Tibial nerve (tissue), 4 donors: ENCODE results near the gene SUGP2. TPM values are rescaled to one million over a fixed set of nuclear protein-coding genes. Genes with fewer than 3 reads are reported as not detected.

Experiments
- DNase-seq, 2 donors: peaks; one replicate each; pipeline ENCODE4 v3.0.0-alpha.2; 2019; ENCODE audit warnings: low spot score in 2 of 2
- H3K27ac ChIP-seq, 4 donors: fragments of 200-600 bp; sonication (generic) in 3 of 4; one replicate each; pipeline ENCODE4 v1.5.1; 2017 to 2019; ENCODE audit warnings: mild to moderate bottlenecking in 1 of 4
- H3K27me3 ChIP-seq, 2 donors: fragments of 200-600 bp; sonication (generic) in 1 of 2; one replicate each; pipeline versions ENCODE4 v1.5.1 to v1.6.0; 2017 to 2019
- H3K36me3 ChIP-seq, 3 donors: fragments of 200-600 bp; sonication (generic); one replicate each; pipeline ENCODE4 v1.5.1; 2018 to 2019
- H3K4me1 ChIP-seq, 4 donors: fragments of 200-600 bp; sonication (generic) in 3 of 4; one replicate each; pipeline ENCODE4 v1.5.1; 2017 to 2019
- H3K4me3 ChIP-seq, 4 donors: fragments of 200-600 bp; sonication (generic) in 3 of 4; one replicate each; pipeline ENCODE4 v1.5.1; 2017 to 2019; ENCODE audit warnings: mild to moderate bottlenecking in 1 of 4, moderate library complexity in 1 of 4
- H3K9me3 ChIP-seq, 4 donors: fragments of 200-600 bp; sonication (generic) in 3 of 4; one replicate each; pipeline ENCODE4 v1.5.1; 2017 to 2019
- EP300 ChIP-seq, 2 donors: sonication (generic); formaldehyde crosslinking; IDR thresholded peaks; one replicate each; pipeline ENCODE4 v1.6.1; 2017; ENCODE audit warnings: antibody characterized with exemption in 2 of 2, mild to moderate bottlenecking in 1 of 2
- POLR2A ChIP-seq, 2 donors: fragments of 450-650 bp; IDR thresholded peaks; one replicate each; pipeline ENCODE4 v1.6.1; 2017; ENCODE audit warnings: antibody characterized with exemption in 2 of 2, mild to moderate bottlenecking in 2 of 2, moderate library complexity in 2 of 2
- WGBS, 2 donors: methylation state at CpG; one replicate each; pipeline ENCODE4 v1.1.5; 2018; 5-methylcytosine and 5-hydroxymethylcytosine counted together
- total RNA-seq, 4 donors: library from RNA; depleted of rRNA; stranded (reverse); fragments of >200 nt; gene quantifications; one replicate each; pipeline ENCODE4 v1.1.0, GENCODE V29; 2016
- TF ChIP-seq, protein P1 (sequence below), 5 experiments: fragments of 200-600 bp in 3 of 5; fragments of 450-650 bp in 2 of 5; sonication (generic) in 3 of 5; IDR thresholded peaks; one replicate each; pipeline ENCODE4 v1.5.1; 2016 to 2019; ENCODE audit warnings: antibody characterized with exemption in 5 of 5, mild to moderate bottlenecking in 3 of 5, moderate library complexity in 2 of 5

Gene SUGP2
- total RNA-seq, 4 donors from 2014 or later: 50.8 to 95.1 (median 65.1) TPM

DNA sequence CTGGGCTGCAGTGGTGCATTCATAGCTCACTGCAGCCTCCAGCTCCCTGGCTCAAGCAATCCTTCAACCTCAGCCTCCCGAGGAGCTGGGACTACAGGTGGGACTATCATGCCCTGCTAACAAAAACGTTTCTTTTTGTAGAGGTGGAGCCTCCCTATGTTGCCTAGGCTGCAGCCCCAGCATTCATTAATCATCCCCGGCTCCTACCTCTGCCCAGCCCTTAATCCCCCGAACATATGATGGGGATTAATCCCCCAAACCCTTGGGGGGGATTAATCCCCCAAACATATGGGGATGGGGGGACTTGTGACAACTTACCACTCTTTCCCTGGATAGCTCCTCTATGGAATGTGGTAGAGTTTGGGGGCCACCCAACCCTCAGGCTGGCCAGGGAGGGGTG is 45.9 kb downstream of the SUGP2 start:
- TF ChIP-seq, protein P1, sequence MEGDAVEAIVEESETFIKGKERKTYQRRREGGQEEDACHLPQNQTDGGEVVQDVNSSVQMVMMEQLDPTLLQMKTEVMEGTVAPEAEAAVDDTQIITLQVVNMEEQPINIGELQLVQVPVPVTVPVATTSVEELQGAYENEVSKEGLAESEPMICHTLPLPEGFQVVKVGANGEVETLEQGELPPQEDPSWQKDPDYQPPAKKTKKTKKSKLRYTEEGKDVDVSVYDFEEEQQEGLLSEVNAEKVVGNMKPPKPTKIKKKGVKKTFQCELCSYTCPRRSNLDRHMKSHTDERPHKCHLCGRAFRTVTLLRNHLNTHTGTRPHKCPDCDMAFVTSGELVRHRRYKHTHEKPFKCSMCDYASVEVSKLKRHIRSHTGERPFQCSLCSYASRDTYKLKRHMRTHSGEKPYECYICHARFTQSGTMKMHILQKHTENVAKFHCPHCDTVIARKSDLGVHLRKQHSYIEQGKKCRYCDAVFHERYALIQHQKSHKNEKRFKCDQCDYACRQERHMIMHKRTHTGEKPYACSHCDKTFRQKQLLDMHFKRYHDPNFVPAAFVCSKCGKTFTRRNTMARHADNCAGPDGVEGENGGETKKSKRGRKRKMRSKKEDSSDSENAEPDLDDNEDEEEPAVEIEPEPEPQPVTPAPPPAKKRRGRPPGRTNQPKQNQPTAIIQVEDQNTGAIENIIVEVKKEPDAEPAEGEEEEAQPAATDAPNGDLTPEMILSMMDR (IDR thresholded peaks at IDR 0.05): no peak
- TF ChIP-seq POLR2A (IDR thresholded peaks at IDR 0.05): no peak
- TF ChIP-seq EP300 (IDR thresholded peaks at IDR 0.05): no peak
- no peaks in the 10 kb centered on the region for H3K27me3 ChIP-seq
- WGBS, 2 donors: 50 to 53% methylated on average over 4 of the region's 4 CpGs
- no peaks in the 10 kb centered on the region for H3K9me3 ChIP-seq
- no peak overlapping the region for H3K27ac ChIP-seq
- DNase-seq: no peak
- H3K4me3 ChIP-seq: no peak overlapping the region
- peaks cover 0 to 27% (median 0%) of the 10 kb centered on the region in 3 donors for H3K36me3 ChIP-seq
- H3K4me1 ChIP-seq: peaks cover 0 to 26% (median 0%) of the 10 kb centered on the region in 4 donors

DNA sequence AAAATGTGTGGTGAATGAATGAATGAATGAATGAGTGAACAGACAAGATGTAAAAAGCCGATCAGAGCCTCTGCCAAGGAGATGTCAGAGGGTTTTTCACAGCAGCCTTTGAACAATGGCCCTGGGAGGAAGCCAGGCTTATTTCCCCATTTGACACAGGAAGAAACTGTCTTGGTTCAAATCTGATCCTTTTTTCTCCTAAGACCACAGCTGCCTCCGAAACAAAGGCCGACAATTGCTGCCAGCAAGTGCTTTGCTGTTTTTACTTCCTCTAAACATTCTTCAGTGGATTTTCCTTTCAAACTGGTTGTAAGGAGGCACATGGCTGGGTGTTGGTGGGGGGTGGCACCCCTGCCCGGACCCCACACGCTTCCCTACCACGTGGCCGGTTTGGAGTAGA is 48.1 kb downstream of the SUGP2 start:
- H3K27me3 ChIP-seq: no peaks in the 10 kb centered on the region
- 17 to 20% methylated on average over 7 of the region's 7 CpGs for WGBS, 2 donors

GRCh38 chr19:18984251-18984650 is 49.1 kb downstream of the SUGP2 start:
- TF ChIP-seq EP300 (IDR thresholded peaks at IDR 0.05) (no peak), POLR2A (IDR thresholded peaks at IDR 0.05) (no peak)
- TF ChIP-seq, protein P1 (IDR thresholded peaks at IDR 0.05): no peak
- WGBS, 2 donors: 73 to 80% methylated on average over 3 of the region's 3 CpGs
- no peak for DNase-seq
- Histone ChIP-seq H3K36me3 (no peaks in the 10 kb centered on the region), H3K27ac (no peak overlapping the region), H3K27me3 (no peaks in the 10 kb centered on the region), H3K4me3 (no peak overlapping the region), H3K4me1 (peaks cover 0 to 26% (median 0%) of the 10 kb centered on the region in 4 donors), H3K9me3 (no peaks in the 10 kb centered on the region)

More for the DNA sequence above, 48.1 kb downstream of the SUGP2 start:
- H3K9me3 ChIP-seq: no peaks in the 10 kb centered on the region
- TF ChIP-seq POLR2A (IDR thresholded peaks at IDR 0.05): no peak
- TF ChIP-seq EP300 (IDR thresholded peaks at IDR 0.05): peak; percentile 23 to 29
- peak in 1 of 2 donors; percentile 19 for DNase-seq
- no peak overlapping the region for H3K4me3 ChIP-seq
- H3K4me1 ChIP-seq: peaks cover 0 to 26% (median 0%) of the 10 kb centered on the region in 4 donors
- H3K27ac ChIP-seq: peak overlapping the region in 2 of 4 donors; percentile 54 to 58
- peaks cover 0 to 5% (median 0%) of the 10 kb centered on the region in 3 donors for H3K36me3 ChIP-seq

GRCh38 chr19:18982669-18983068 is 50.6 kb downstream of the SUGP2 start:
- DNase-seq: no peak
- no peak overlapping the region for H3K27ac ChIP-seq
- no peaks in the 10 kb centered on the region for H3K27me3 ChIP-seq
- no peaks in the 10 kb centered on the region for H3K36me3 ChIP-seq
- H3K4me1 ChIP-seq: peaks cover 0 to 26% (median 0%) of the 10 kb centered on the region in 4 donors
- H3K4me3 ChIP-seq: no peak overlapping the region
- TF ChIP-seq EP300 (IDR thresholded peaks at IDR 0.05) (no peak), POLR2A (IDR thresholded peaks at IDR 0.05) (no peak)
- TF ChIP-seq, protein P1 (IDR thresholded peaks at IDR 0.05): no peak
- WGBS, 2 donors: 51 to 56% methylated on average over 2 of the region's 2 CpGs
- H3K9me3 ChIP-seq: no peaks in the 10 kb centered on the region

DNA sequence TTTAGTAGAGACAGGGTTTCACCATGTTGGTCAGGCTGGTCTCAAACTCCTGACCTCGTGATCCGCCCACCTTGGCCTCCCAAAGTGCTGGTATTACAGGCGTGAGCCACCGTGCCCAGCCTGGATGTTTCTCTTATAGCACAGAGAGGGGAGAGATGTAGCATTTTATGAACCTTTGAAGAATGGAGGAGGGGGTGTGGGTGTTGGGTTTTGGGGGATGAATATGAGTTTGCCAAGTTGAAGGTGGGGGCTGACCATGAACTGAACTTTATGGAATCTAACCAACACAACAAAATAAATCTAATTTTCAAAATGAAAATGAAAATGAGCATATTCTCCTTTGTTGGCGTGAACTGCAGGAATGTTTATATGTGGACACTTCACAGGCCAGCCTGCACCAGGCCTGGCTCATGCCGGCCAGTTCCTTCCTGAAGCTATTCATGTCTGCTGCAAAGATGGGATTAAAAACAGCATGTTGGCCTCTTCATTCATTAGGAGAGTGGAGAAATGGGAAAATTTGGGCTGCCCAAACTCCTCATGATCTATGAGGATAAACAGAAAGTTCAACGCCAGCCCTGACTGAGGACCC is 52.8 kb downstream of the SUGP2 start:
- WGBS, 2 donors: 79 to 91% methylated on average over 7 of the region's 7 CpGs
- H3K27me3 ChIP-seq: no peaks in the 10 kb centered on the region
- no peaks in the 10 kb centered on the region for H3K36me3 ChIP-seq
- peaks cover 0 to 10% (median 0%) of the 10 kb centered on the region in 4 donors for H3K4me1 ChIP-seq
- no peak overlapping the region for H3K4me3 ChIP-seq
- H3K27ac ChIP-seq: no peak overlapping the region
- TF ChIP-seq EP300 (IDR thresholded peaks at IDR 0.05) (no peak), POLR2A (IDR thresholded peaks at IDR 0.05) (no peak)
- TF ChIP-seq, protein P1 (IDR thresholded peaks at IDR 0.05): no peak
- DNase-seq: no peak
- H3K9me3 ChIP-seq: no peaks in the 10 kb centered on the region
